Astrocyte (in vitro differentiated cells and primary cell): ENCODE measurements around the gene SLC35F4.

Experiments
- EZH2 ChIP-seq: IDR thresholded peaks from 2 replicates; pipeline ENCODE4 v1.6.1; 2012; ENCODE audit warnings: mild to moderate bottlenecking, low read length, inconsistent platforms; ENCODE audit not compliant: insufficient read depth
- TF ChIP-seq, protein P1 (sequence below): IDR thresholded peaks from 2 replicates; pipeline ENCODE4 v1.5.1; 2011; ENCODE audit warnings: low read depth, mild to moderate bottlenecking, inconsistent platforms, low read length, moderate library complexity; ENCODE audit not compliant: insufficient read depth

DNA sequence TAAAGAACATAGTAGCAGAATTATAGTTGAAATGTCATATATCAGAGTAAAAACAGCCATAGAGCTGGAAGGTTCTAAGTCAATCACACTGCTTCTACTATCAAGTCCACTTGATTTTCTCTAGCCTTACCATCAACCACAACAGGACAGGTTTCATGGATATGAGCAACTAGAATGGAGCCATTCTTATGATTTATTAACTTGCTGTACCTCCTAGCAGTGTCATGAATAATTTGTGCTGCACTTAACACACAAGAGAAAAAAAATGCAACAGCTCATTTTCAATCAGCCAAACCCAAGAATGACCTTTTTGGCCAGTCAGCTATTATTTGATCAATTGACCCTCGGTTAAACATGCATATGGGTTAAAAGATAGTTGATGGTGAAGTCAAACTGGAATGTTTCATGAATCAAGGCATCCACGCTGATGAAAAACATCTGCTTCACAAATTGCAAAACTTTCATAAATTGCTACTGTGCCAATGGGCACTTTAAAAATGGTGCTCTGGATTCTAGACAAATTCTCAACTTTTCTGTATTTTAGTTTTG, 316.8 kb downstream of the SLC35F4 start:
- TF ChIP-seq EZH2: no peak
- TF ChIP-seq, protein P1, sequence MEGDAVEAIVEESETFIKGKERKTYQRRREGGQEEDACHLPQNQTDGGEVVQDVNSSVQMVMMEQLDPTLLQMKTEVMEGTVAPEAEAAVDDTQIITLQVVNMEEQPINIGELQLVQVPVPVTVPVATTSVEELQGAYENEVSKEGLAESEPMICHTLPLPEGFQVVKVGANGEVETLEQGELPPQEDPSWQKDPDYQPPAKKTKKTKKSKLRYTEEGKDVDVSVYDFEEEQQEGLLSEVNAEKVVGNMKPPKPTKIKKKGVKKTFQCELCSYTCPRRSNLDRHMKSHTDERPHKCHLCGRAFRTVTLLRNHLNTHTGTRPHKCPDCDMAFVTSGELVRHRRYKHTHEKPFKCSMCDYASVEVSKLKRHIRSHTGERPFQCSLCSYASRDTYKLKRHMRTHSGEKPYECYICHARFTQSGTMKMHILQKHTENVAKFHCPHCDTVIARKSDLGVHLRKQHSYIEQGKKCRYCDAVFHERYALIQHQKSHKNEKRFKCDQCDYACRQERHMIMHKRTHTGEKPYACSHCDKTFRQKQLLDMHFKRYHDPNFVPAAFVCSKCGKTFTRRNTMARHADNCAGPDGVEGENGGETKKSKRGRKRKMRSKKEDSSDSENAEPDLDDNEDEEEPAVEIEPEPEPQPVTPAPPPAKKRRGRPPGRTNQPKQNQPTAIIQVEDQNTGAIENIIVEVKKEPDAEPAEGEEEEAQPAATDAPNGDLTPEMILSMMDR: no peak
